Panc1 (cell line): ENCODE results near the gene VCP.

Source experiments
- POLR2AphosphoS5 ChIP-seq: IDR thresholded peaks from 2 replicates; pipeline ENCODE4 v1.6.1; 2012; ENCODE audit warnings: mild to moderate bottlenecking, low read depth, low read length, moderate library complexity
- SIN3A ChIP-seq: IDR thresholded peaks from 2 replicates; pipeline ENCODE4 v1.6.1; 2012; ENCODE audit warnings: low read depth, mild to moderate bottlenecking, low read length, moderate library complexity, borderline replicate concordance; ENCODE audit not compliant: insufficient read depth
- TCF7L2 ChIP-seq: IDR thresholded peaks from 2 replicates; pipeline ENCODE4 v1.6.1; 2011; ENCODE audit warnings: mild to moderate bottlenecking, low read depth, low read length, inconsistent platforms
- TF ChIP-seq, protein P1 (sequence below): fragments of 450-650 bp; IDR thresholded peaks from 2 replicates; pipeline ENCODE4 v1.5.1; 2017; ENCODE audit warnings: mild to moderate bottlenecking
- TF ChIP-seq, protein P2 (sequence below), 2 experiments: IDR thresholded peaks; 2 replicates each; pipeline ENCODE4 v1.6.1; 2011 to 2012; ENCODE audit warnings: low read depth in 2 of 2, control low read depth in 1 of 2, low read length in 1 of 2, mild to moderate bottlenecking in 1 of 2, moderate library complexity in 1 of 2; ENCODE audit not compliant: insufficient read depth in 1 of 2

DNA sequence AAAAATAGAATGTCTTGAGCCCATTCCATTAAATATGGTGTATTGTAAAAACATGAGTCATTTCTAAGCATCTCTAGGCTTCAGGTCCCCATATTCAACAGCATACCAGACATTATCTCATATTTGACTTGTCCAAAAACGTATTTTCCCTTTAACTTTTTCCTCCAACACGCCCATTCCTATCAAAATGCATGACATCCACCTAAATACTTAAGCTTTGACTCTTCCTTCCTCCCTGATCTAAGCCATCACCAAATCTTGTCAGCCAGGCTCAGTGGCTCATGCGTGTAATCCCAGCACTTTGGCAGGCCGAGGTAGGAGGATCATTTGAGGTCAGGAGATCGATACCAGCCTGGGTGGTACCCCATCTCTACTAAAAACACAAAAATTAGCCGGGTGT, 23.9 kb downstream of the VCP start:
- TF ChIP-seq POLR2AphosphoS5 (no peak), SIN3A (no peak), TCF7L2 (no peak)
- TF ChIP-seq, protein P1, sequence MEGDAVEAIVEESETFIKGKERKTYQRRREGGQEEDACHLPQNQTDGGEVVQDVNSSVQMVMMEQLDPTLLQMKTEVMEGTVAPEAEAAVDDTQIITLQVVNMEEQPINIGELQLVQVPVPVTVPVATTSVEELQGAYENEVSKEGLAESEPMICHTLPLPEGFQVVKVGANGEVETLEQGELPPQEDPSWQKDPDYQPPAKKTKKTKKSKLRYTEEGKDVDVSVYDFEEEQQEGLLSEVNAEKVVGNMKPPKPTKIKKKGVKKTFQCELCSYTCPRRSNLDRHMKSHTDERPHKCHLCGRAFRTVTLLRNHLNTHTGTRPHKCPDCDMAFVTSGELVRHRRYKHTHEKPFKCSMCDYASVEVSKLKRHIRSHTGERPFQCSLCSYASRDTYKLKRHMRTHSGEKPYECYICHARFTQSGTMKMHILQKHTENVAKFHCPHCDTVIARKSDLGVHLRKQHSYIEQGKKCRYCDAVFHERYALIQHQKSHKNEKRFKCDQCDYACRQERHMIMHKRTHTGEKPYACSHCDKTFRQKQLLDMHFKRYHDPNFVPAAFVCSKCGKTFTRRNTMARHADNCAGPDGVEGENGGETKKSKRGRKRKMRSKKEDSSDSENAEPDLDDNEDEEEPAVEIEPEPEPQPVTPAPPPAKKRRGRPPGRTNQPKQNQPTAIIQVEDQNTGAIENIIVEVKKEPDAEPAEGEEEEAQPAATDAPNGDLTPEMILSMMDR, result no peak
- TF ChIP-seq, protein P2, sequence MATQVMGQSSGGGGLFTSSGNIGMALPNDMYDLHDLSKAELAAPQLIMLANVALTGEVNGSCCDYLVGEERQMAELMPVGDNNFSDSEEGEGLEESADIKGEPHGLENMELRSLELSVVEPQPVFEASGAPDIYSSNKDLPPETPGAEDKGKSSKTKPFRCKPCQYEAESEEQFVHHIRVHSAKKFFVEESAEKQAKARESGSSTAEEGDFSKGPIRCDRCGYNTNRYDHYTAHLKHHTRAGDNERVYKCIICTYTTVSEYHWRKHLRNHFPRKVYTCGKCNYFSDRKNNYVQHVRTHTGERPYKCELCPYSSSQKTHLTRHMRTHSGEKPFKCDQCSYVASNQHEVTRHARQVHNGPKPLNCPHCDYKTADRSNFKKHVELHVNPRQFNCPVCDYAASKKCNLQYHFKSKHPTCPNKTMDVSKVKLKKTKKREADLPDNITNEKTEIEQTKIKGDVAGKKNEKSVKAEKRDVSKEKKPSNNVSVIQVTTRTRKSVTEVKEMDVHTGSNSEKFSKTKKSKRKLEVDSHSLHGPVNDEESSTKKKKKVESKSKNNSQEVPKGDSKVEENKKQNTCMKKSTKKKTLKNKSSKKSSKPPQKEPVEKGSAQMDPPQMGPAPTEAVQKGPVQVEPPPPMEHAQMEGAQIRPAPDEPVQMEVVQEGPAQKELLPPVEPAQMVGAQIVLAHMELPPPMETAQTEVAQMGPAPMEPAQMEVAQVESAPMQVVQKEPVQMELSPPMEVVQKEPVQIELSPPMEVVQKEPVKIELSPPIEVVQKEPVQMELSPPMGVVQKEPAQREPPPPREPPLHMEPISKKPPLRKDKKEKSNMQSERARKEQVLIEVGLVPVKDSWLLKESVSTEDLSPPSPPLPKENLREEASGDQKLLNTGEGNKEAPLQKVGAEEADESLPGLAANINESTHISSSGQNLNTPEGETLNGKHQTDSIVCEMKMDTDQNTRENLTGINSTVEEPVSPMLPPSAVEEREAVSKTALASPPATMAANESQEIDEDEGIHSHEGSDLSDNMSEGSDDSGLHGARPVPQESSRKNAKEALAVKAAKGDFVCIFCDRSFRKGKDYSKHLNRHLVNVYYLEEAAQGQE (IDR thresholded peaks at IDR 0.05; ENCODE audit: insufficient read depth in 1 of 2, low read depth in 2 of 2, low read length in 1 of 2), result no peak
